Fibroblast of mammary gland (primary cell): Measurements from ENCODE around the gene DEFB125.
"Not testable (repeated sequence)": the region's sequence is repeated elsewhere in the genome, so short reads cannot be mapped to it uniquely, and the experiment has no call there.

Source experiments
- DNase-seq: peaks from one replicate; pipeline ENCODE4 v3.0.0-alpha.2; 2010; ENCODE audit warnings: low read depth
- H3K4me3 ChIP-seq: 2 replicates; pipeline ENCODE4 v1.5.1; 2011; ENCODE audit warnings: low read depth, mild to moderate bottlenecking, low read length, moderate library complexity; ENCODE audit not compliant: control insufficient read depth
- TF ChIP-seq, protein P1 (sequence below): conservative IDR thresholded peaks from 2 replicates; pipeline ENCODE4 v1.5.1; 2011; ENCODE audit warnings: low read depth, low read length, inconsistent platforms; ENCODE audit not compliant: control insufficient read depth, insufficient read depth

DEFB125 gene

DNA sequence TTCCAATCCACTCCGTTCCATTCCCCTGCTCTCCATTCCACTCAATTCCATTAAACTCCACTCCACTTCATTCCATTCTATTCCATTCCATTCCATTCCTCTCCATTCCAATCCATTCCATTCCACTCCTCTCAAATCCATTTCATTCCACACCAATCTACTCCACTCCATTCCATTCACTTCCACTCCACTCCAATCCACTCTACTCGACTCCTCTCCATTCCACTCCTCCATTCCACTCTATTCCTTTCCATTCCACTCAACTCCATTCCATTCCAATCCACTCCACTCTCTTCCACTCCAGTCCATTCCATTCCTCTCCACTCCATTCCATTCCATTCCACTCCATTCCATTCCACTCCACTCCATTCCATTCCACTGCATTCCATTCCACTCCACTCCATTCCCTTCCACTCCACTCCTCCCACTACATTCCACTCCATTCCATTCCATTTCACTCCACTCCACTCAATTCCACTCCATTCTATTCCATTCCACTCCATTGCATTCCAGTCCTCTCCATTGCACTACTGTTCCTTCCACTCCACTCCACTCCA is 22.6 kb upstream of the DEFB125 start:
- DNase-seq, result no peak
- TF ChIP-seq, protein P1, sequence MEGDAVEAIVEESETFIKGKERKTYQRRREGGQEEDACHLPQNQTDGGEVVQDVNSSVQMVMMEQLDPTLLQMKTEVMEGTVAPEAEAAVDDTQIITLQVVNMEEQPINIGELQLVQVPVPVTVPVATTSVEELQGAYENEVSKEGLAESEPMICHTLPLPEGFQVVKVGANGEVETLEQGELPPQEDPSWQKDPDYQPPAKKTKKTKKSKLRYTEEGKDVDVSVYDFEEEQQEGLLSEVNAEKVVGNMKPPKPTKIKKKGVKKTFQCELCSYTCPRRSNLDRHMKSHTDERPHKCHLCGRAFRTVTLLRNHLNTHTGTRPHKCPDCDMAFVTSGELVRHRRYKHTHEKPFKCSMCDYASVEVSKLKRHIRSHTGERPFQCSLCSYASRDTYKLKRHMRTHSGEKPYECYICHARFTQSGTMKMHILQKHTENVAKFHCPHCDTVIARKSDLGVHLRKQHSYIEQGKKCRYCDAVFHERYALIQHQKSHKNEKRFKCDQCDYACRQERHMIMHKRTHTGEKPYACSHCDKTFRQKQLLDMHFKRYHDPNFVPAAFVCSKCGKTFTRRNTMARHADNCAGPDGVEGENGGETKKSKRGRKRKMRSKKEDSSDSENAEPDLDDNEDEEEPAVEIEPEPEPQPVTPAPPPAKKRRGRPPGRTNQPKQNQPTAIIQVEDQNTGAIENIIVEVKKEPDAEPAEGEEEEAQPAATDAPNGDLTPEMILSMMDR, result no peak

DNA sequence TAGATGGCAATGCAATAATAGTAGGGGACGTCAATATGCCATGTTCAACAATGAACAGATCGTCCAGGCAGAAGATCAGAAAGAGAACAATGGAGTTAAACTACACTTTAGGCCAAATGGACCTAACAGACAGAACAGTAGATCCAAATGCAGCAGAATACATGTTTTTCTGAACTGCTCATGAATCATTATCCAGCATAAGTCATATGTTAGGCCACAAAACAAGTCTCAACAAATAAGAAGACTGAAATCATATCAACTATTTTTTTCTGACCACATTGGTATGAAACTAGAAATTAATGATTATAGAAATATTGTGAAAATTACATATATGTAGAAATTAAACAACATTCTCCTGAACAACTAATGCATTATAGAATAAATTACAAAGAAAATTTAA is 10.2 kb upstream of the DEFB125 start:
- TF ChIP-seq, protein P1, result no peak
- no peak overlapping the region for H3K4me3 ChIP-seq
- no peak for DNase-seq

More for the DNA sequence above, 22.6 kb upstream of the DEFB125 start:
- H3K4me3 ChIP-seq, result no peak overlapping the region

DNA sequence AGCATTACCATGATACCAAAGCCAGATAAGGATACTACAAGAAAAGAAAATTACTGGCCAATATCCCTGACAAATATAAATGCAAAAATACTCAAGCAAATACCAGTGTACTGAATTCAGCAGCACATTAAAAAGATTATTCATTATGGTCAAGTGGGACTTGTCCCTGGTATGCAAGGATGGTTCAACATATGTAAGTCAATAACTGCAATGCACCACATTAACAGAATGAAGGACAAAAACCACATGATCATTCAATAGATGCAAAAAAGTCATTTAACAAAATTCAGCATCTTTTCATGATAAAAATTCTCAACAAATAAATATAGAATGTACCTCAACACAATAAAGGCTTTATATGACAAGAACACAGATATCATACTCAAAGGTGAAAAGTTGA is 9.1 kb upstream of the DEFB125 start:
- no peak overlapping the region for H3K4me3 ChIP-seq
- TF ChIP-seq, protein P1, result no peak
- DNase-seq, result no peak

DNA sequence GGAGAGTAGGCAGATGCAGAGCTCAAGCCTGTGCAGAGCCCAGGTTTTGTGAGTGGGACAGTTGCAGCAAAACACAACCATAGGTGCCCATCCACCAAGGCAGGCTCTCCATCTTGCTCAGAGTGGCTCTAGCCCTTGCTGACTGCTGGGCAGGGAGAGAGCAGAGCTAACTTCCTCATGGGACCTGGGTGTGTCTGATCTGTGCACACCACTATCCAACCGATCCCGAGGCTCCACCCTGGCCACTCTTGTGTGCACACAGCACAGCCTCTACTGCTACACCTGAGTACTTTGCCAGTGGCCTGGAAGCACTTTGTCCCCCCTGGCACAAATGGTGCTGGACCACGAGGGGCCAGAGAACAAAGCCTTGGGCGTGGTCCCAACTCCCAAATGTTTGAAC is 7.9 kb upstream of the DEFB125 start:
- TF ChIP-seq, protein P1, result no peak
- H3K4me3 ChIP-seq, result no peak overlapping the region
- DNase-seq, result no peak

DNA sequence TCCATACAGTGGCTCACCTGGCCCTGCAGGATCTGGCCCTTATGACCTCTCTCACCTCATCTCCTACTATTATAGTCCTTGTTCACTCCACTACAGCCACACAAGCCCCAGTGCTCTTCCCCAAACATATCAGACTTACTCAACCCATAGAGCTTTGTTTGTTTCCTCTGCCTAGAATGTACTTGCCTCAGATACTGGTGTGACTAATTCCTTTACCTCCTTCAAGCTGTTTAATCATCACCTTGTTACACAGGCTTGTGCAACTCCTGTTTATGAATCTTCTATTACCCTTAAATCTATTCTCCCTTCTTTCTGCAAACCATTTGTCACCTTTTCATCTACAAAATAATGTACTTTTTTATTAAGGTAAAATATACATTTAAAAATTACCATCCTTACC is 3.2 kb downstream of the DEFB125 start:
- DNase-seq, result no peak
- TF ChIP-seq, protein P1, result no peak
- H3K4me3 ChIP-seq, result no peak overlapping the region

DNA sequence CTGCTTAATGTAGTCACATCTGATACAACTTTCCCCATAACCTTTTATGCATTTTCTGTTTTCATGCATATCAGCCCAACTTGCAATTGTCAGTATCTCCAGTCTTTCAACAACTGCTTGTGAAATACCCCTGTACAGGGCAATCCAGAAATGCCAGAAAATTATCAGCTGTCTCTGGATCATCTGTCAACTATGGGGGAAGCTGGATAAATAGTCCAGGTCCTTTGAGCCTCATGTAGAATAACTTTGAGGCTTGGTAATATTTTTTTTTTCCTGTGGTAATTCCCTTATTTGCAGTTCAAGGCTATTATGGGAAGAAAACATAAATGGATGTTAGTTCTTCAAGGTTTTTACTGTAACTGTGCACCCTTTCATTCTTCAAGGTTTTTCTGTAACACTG is 6.2 kb downstream of the DEFB125 start:
- no peak for DNase-seq
- TF ChIP-seq, protein P1, result no peak

DNA sequence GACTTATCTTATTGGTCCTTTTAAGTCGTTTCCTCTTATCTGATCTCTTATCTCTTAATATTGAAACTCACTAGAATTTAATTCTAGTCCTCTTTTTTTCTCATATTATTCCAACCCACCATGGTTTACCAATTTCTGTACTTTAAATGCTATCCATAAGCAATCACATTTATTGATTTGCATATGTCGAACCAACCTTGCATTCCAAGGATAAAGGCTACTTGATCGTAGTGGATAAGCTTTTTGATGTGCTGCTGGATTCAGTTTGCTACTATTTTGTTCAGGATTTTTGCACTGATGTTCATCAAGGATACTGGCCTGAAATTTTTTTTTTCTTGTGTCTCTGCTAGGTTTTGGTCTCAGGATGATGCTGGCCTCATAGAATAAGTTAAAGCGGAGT is 7.7 kb downstream of the DEFB125 start:
- TF ChIP-seq, protein P1, result no peak
- no peak overlapping the region for H3K4me3 ChIP-seq
- DNase-seq, result no peak

More for the DNA sequence above, 6.2 kb downstream of the DEFB125 start:
- no peak overlapping the region for H3K4me3 ChIP-seq

DNA sequence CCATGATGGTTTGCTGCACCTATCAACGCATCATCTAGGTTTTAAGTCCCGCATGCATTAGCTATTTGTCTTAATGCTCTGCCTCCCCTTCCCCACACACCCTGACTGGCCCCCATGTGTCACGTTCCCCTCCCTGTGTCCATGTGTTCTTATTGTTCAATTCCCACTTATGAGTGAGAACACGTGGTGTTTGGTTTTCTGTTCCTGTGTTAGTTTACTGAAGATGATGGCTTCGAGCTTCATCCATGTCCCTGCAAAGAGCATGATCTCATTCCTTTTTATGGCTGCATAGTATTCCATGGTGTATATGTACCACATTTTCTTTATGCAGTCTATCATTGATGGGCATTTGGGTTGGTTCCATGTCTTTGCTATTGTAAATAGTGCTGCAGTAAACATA is 10.2 kb downstream of the DEFB125 start:
- not testable (repeated sequence) for H3K4me3 ChIP-seq, DNase-seq
